Activated CD8-positive, alpha-beta memory T cell treated with anti-CD3 and anti-CD28 coated beads, Interleukin-2, amount 50 U/mL, for 1 hour (primary cell): ENCODE measurements around the gene TNFSF18.

Source experiments
- DNase-seq: peaks from one replicate; pipeline ENCODE4 v3.0.0-alpha.2; 2020; ENCODE audit errors: extremely low read depth

Gene TNFSF18

GRCh38 chr1:173038875-173039554 is 11.7 kb downstream of the TNFSF18 start:
- DNase-seq = no peak

- no peak for DNase-seq
Measured at GRCh38 chr1:173024543-173024942, 26.2 kb downstream of the TNFSF18 start.

GRCh38 chr1:173023343-173023742 is 27.4 kb downstream of the TNFSF18 start:
- no peak for DNase-seq

- DNase-seq = no peak
Measured at GRCh38 chr1:173020138-173020750, 30.5 kb downstream of the TNFSF18 start.

DNA sequence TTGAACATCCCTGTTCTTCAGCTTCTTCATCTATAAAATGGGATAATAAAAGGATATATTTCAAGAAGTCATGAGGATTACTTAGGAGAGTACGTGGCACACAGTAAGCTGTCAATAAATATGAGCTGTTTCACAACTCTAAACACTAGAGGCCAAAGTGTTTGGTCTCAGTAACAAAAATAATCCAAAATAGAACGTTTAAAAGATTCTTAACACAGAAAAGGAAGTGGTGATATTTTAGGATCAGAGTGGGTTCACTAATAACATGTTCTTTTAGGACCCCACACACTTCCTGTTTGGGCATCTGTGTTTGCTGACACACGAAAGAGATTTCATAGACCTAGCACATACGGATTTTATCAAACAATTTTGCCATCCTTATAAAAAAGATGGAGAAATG is 32.9 kb downstream of the TNFSF18 start:
- DNase-seq = no peak

DNA sequence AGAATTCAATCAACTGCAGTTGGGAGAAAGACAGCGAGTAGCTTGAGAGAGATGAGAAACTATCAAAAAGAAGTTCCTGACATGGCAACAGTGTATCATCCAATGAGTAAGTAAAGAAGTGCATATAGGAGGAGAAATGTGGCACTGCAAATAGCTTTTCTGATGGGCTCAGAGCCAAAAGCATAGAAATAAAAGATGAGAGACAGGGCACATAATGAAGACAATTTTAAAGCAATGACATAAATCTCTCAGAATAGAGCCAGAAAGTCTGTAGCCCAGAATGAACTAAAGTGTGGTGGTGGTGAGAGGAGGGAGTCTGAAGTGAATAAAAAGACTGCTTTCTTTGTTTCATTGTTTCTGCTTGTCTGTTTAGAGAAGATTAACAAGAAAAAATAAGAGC is 34.3 kb downstream of the TNFSF18 start:
- no peak for DNase-seq

- DNase-seq = no peak
Measured at GRCh38 chr1:173015629-173016028, 35.1 kb downstream of the TNFSF18 start.

DNA sequence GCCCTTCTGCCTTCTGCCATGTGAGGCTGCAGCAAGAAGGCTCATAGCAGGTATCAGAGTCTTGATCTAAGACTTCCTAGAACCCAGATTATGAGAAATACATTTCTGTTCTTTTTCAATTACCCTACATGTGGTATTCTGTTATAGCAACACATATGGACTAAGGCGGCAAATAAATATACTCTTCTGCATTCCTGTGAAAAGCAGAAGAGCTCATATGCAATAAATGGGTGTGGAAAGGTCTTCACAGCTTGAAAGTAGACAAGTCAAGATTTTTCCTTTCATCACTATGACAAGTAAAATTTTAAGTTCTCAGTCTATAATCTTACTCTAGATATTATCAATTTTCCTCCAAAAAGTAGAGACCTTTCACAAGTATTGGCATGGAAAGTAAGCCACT is 36.6 kb downstream of the TNFSF18 start:
- DNase-seq = no peak

DNA sequence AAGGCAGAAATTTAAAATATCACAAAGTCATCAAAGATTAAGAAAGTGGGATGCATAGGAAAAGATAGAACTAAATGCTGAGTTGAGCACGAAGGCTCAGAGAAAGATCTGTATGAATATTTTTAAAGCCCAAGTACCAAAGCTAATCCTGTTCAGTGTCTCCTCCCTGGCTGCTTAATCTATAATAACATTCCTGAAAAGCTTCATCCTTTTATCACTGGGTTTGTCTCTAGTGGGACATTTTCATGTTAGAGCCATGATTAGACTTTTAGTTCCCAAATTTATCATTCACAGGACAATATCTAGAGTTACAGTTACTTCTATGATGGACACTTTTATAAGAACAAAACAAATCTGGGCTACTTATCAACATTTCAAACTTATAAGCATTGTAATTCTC is 38.6 kb downstream of the TNFSF18 start:
- DNase-seq = no peak

- no peak for DNase-seq
Measured at GRCh38 chr1:173009597-173009996, 41.1 kb downstream of the TNFSF18 start.

GRCh38 chr1:173005196-173005864 is 45.4 kb downstream of the TNFSF18 start:
- DNase-seq = no peak

GRCh38 chr1:173002891-173003838 is 47.6 kb downstream of the TNFSF18 start:
- no peak for DNase-seq

DNA sequence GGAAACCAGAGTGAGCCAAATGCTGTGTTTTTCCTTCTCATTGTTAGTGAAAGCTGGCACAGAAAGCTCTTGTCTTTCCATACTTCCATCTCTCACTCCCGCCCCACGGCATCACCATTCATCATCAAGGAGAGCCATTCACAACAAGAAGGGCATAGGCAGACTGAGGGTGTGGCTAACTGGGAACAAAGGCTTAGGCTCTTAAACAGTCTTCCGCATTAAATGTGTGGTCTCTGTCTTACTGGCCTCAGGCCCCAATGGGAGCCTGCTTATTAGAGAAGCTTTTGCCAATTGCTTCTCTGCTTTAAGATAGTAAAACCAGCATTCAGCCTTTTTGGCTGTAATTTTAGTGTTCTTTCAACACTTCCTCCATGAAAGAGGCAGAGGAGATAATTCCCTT is 51.4 kb downstream of the TNFSF18 start:
- DNase-seq = no peak

- no peak for DNase-seq
Measured at GRCh38 chr1:172997941-172998361, 52.8 kb downstream of the TNFSF18 start.

- DNase-seq = no peak
Measured at GRCh38 chr1:172993640-172994039, 57.1 kb downstream of the TNFSF18 start.

DNA sequence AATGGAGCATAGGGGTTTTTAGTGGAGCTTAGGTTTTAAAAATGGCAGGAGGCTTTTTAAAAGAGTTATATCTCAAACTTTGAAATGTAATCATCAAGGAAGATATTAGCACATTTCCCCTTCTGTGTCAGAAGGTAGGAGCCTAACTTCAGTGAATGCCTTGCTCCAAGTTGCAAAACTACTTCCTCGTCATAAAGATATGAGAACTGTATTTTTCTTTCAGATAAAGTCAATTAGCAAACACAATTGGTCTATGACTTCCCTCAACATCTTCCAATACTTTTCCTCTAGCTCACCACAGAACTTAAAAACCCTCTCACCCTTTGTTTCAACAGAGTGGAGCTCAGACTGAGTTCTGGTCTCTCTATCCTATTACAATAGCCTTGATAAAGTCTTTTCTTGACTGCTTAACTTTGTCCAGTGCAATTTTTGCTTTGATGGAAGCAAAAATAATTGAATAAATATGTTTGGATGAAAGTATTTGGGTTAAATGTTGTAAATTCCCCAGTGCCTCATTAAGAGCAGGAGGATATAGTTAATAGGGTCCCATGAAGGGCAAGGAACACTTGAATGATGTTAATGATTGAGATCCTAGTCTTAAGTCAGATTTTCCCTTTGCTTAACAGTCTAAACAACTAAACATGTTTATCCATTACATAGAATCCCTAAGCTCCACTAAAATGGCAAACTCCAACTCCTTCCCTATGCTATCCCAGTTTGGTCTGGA is 58.9 kb downstream of the TNFSF18 start:
- no peak for DNase-seq

DNA sequence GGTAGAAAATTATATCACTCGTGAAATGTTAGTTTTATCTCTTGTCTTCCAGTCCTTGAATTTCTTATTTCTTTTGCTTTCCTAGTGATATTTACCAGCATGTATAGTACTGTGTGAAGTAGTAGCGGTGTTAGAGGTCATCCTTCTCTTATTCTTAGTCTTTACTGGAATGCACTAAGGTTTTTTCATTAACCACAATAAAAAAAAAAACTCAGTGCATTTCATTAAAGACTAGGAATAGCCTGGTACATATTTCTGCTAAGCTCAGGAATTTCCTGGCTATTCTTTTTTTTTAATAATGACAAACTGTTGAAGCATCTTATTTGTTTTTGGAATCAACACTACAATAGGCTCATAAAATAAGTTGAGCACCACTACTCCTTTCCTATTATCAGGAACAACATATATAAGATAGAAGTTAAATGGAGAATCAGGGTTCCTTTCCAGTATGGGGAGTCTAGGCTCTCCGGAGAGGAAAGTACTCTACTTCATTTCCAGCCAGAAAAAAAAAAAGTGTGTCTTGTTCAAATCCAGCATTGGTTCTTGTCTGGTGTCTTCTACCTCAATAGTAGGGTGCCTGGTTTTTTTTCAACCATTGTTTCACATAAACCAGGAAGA is 60.0 kb downstream of the TNFSF18 start:
- no peak for DNase-seq
